ENCODE measurements around the gene SPATA19.

Gene SPATA19

GRCh38 chr11:133835593-133836548 is 9.4 kb downstream of the SPATA19 start:
- no peak for DNase-seq

- peak; percentile 58 for DNase-seq
These were observed 10.4 kb downstream of the SPATA19 start for GRCh38 chr11:133834682-133835592.

- no peak for DNase-seq
These were observed 11.2 kb downstream of the SPATA19 start for GRCh38 chr11:133833898-133834681.

- DNase-seq, result no peak
These were observed 12.1 kb downstream of the SPATA19 start for GRCh38 chr11:133832991-133833897.

- no peak for DNase-seq
These were observed 13.0 kb downstream of the SPATA19 start for GRCh38 chr11:133832096-133832990.

DNA sequence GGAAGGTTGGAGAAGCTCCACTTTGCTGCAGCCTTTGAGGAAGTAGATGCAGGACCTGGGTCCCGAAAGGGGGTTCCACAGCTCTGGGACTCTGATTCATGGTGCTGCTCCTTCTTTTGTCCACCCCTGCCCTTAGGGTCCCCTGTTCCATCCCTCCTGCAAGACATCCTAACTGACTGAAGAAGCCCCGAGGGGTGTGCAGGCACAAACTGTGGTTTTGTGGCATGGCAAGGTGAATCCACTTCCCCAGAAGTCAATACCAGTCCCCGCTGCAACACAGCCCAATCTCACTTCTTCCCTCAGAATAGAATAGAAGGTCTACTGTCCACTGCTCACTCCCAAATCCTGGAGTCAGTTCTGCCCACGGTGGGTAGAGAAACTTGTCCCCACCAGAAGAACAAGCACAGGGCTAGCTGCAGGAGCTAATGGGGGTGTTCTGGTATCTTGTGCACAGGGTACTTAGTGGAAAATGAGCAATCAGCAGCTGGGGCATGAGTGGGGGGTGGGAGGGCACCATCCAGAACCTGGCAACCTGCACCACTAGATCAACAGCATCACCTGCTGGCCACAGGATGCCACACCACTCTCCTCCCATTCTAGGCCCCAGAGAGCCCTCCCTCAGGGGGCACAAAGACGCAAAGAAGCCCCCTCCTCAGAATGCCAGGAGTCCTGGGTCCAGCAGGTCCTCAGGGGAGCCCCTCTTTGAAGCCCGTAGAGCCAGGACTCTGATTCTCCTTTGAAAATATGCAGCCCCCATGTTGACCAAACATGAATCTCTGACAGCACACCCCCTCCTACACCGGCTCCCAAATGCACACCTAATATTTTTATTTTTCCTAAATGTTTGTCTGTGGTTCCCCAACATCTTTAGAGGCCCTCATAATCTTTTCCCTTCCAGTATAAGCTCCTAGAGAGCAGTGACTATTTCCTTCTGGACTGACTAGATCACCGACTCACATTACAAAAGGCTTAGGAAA is 14.1 kb downstream of the SPATA19 start:
- no peak for DNase-seq

- DNase-seq, result no peak
These were observed 15.7 kb downstream of the SPATA19 start for GRCh38 chr11:133829566-133829965.

DNA sequence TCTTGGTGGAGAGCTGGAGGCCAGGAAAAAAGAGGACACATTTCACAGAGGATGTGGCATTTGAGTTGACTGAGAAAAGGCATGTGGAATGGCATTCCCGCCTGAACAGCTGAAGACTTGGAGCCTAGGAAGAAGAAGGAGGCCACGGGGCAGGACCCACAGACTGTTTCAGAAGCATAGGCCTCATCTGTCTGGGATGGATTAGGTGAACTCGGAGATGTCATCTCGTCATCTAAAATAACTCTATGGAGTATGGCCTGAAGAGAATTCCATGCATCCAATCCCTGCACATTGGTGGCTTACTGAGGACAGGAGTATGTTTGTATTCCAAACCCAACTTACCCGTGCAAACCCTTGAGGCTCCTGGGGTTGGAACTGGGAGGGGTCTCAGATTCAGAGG is 16.4 kb downstream of the SPATA19 start:
- DNase-seq, result no peak

GRCh38 chr11:133827556-133827955 is 17.8 kb downstream of the SPATA19 start:
- DNase-seq, result no peak

- no peak for DNase-seq
These were observed 18.4 kb downstream of the SPATA19 start for GRCh38 chr11:133826866-133827265.

GRCh38 chr11:133825666-133826065 is 19.6 kb downstream of the SPATA19 start:
- no peak for DNase-seq

- DNase-seq, result no peak
These were observed 20.2 kb downstream of the SPATA19 start for GRCh38 chr11:133825156-133825555.

DNA sequence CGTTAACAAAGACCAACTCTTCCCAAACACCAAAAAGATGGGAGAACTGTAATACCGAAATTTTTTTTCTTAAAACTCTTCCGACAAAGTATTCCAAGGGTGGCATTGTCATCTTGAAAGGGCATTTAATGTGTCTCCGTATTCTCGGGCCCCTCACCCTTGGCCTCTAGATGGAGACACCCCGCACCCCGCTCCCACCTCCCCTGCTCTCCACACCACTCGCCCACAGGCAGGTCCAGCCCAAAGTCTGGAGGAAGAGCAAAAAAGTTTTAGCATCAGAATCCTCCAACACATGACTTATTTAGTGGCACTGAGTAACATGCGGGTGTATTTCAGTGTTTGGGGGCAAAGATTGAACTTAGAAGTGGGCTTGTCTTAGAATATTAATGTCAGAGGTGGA is 20.7 kb downstream of the SPATA19 start:
- no peak for DNase-seq

GRCh38 chr11:133823614-133824013 is 21.7 kb downstream of the SPATA19 start:
- DNase-seq, result no peak

GRCh38 chr11:133823211-133823610 is 22.1 kb downstream of the SPATA19 start:
- DNase-seq, result no peak

DNA sequence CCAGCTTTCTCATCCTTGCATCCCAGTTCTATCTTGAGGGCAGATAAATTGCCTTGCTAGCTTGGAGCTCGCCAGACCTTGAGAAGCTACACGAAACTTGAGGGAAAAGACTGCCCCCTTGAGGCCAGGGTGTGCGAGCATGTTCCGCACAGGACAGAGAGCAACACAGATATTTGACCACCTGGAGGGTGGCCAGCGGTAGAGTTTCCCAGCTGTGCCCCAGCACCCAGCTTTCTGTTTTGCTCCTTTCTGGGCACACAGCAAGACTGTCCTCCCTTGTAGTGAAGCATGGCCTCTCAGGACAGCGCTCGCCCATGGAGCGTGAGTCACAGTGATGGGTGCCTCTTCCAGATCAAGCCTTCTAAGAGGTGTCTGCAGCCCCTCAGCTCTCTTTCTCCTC is 23.5 kb downstream of the SPATA19 start:
- peak; percentile 36 for DNase-seq

- DNase-seq, result no peak
These were observed 25.5 kb downstream of the SPATA19 start for GRCh38 chr11:133819746-133820315.

DNA sequence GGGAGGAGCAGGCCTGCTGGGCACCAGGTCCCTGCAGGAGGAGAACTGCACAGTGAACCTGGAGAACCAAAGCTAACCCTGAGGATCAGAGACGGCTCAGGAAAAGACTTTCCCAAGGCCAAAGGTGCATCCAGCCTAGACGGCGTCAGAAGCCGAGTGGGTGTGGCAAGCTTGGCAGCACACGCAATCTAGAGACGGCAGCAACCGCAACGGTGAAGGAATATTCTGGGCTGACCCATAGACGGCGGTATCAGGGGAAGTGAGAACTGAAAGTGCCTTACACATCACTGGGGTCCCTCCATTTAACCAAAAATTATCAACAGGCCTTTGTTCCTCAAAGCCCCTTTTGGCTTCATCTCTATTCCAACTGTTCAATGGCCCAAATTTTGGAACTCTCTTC is 26.2 kb downstream of the SPATA19 start:
- DNase-seq, result no peak
